GM12892 (cell line): ENCODE measurements around the gene WWC2.

Experiments
- POLR2AphosphoS5 ChIP-seq: IDR thresholded peaks from 2 replicates; pipeline ENCODE4 v1.6.1; 2011; ENCODE audit warnings: low read depth, low read length, control low read depth
- TAF1 ChIP-seq: IDR thresholded peaks from 2 replicates; pipeline ENCODE4 v1.6.1; 2011; ENCODE audit warnings: low read depth, mild to moderate bottlenecking, control low read depth, low read length, borderline replicate concordance

- TF ChIP-seq POLR2AphosphoS5 = no peak
- TF ChIP-seq TAF1 = no peak
Observed at GRCh38 chr4:183257808-183258207, 158.8 kb downstream of the WWC2 start.
